Measurements from ENCODE around the gene ANKRD42.

The ANKRD42 gene

GRCh38 chr11:83294208-83294607, 100.7 kb downstream of the ANKRD42 start:
- DNase-seq (no peak), ATAC-seq (replicated peaks) (no peak)
- peaks cover 3 to 4% of the 10 kb centered on the region in 2 donors for H3K4me1 Mint-ChIP-seq (ENCODE audit: low read depth in 2 of 2)
- no peaks in the 10 kb centered on the region for H3K9me3 Mint-ChIP-seq
- no peaks in the 10 kb centered on the region for H3K36me3 Mint-ChIP-seq (ENCODE audit: insufficient read depth)
- no peak overlapping the region for H3K4me3 Mint-ChIP-seq
- H3K27ac Mint-ChIP-seq: no peak overlapping the region
- H3K27me3 Mint-ChIP-seq: peaks cover 23 to 34% of the 10 kb centered on the region in 2 donors

All from effector memory CD8-positive, alpha-beta T cell (primary cell).